Glutamatergic neuron (in vitro differentiated cells): ENCODE data around the gene MTMR8. TPM values are rescaled to one million over a fixed set of nuclear protein-coding genes. Genes with fewer than 3 reads are reported as not detected.

ENCODE experiments used
- DNase-seq: peaks from one replicate; pipeline ENCODE4 v3.0.0; 2022
- H3K27ac Mint-ChIP-seq: one replicate; pipeline ENCODE4 v1.8.0; 2020; ENCODE audit warnings: mild to moderate bottlenecking, mixed read lengths, inconsistent platforms; ENCODE audit not compliant: unreplicated experiment
- H3K27me3 Mint-ChIP-seq: one replicate; pipeline ENCODE4 v1.8.0; 2020; ENCODE audit warnings: mild to moderate bottlenecking, moderate library complexity, mixed read lengths, inconsistent platforms; ENCODE audit not compliant: unreplicated experiment
- H3K36me3 Mint-ChIP-seq: one replicate; pipeline ENCODE4 v1.8.0; 2020; ENCODE audit warnings: mild to moderate bottlenecking, mixed read lengths, inconsistent platforms; ENCODE audit not compliant: unreplicated experiment
- H3K4me1 Mint-ChIP-seq: one replicate; pipeline ENCODE4 v1.8.0; 2020; ENCODE audit warnings: mild to moderate bottlenecking, low read depth, mixed read lengths, inconsistent platforms; ENCODE audit not compliant: unreplicated experiment
- H3K4me3 Mint-ChIP-seq: one replicate; pipeline ENCODE4 v1.8.0; 2020; ENCODE audit warnings: mild to moderate bottlenecking, mixed read lengths, inconsistent platforms; ENCODE audit not compliant: unreplicated experiment
- H3K9me3 Mint-ChIP-seq: one replicate; pipeline ENCODE4 v1.8.0; 2020; ENCODE audit warnings: mild to moderate bottlenecking, moderate library complexity, mixed read lengths, inconsistent platforms; ENCODE audit not compliant: unreplicated experiment
- total RNA-seq: library from RNA; stranded (reverse); fragmentation: NEBNext Ultra II Directional; extraction: Animal tissue kit (Norgen Biotek cat#: 25700); gene quantifications from one replicate; pipeline ENCODE4 v1.2.1, GENCODE V29; 2021; ENCODE audit not compliant: unreplicated experiment
- TF ChIP-seq, protein P1 (sequence below): fragments of 200-600 bp; sonication (generic); IDR thresholded peaks from one replicate; pipeline ENCODE4 v1.5.0; 2021; ENCODE audit not compliant: partially characterized antibody, unreplicated experiment

MTMR8 gene
- total RNA-seq, 1 donor from 2014 or later, result 2.2 TPM

- TF ChIP-seq, protein P1, sequence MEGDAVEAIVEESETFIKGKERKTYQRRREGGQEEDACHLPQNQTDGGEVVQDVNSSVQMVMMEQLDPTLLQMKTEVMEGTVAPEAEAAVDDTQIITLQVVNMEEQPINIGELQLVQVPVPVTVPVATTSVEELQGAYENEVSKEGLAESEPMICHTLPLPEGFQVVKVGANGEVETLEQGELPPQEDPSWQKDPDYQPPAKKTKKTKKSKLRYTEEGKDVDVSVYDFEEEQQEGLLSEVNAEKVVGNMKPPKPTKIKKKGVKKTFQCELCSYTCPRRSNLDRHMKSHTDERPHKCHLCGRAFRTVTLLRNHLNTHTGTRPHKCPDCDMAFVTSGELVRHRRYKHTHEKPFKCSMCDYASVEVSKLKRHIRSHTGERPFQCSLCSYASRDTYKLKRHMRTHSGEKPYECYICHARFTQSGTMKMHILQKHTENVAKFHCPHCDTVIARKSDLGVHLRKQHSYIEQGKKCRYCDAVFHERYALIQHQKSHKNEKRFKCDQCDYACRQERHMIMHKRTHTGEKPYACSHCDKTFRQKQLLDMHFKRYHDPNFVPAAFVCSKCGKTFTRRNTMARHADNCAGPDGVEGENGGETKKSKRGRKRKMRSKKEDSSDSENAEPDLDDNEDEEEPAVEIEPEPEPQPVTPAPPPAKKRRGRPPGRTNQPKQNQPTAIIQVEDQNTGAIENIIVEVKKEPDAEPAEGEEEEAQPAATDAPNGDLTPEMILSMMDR, result no peak
- Mint-ChIP-seq H3K9me3 (no peaks in the 10 kb centered on the region), H3K4me3 (no peak overlapping the region), H3K4me1 (no peaks in the 10 kb centered on the region), H3K27ac (no peak overlapping the region), H3K36me3 (no peaks in the 10 kb centered on the region), H3K27me3 (no peaks in the 10 kb centered on the region)
- no peak for DNase-seq
Measured at GRCh38 chrX:64352081-64352480, 43.2 kb downstream of the MTMR8 start.

GRCh38 chrX:64350521-64350920 is 44.7 kb downstream of the MTMR8 start:
- DNase-seq, result no peak
- no peaks in the 10 kb centered on the region for H3K36me3 Mint-ChIP-seq
- H3K4me1 Mint-ChIP-seq, result no peaks in the 10 kb centered on the region
- no peaks in the 10 kb centered on the region for H3K27me3 Mint-ChIP-seq
- no peaks in the 10 kb centered on the region for H3K9me3 Mint-ChIP-seq
- TF ChIP-seq, protein P1, result no peak
- no peak overlapping the region for H3K27ac Mint-ChIP-seq
- H3K4me3 Mint-ChIP-seq, result no peak overlapping the region

DNA sequence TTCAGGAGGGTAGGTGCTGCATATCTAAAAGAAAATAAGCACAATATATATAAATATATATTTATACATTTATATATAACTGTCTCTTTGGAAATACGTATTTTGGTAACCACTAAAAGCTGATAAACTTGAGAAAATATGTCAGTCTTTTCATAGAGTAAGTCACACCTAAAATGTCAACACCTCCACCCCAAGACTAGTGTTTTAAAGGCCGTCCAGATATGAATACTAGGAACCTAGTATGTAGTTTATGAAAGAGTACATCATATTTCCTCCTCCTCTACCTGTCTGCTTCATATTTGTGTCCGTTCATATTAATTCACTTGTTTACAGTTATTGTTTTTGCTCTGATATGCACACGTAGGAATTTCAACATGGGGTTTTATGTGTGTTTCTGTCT is 45.2 kb downstream of the MTMR8 start:
- Mint-ChIP-seq H3K4me3 (no peak overlapping the region), H3K9me3 (no peaks in the 10 kb centered on the region), H3K27ac (no peak overlapping the region), H3K27me3 (no peaks in the 10 kb centered on the region), H3K36me3 (no peaks in the 10 kb centered on the region), H3K4me1 (no peaks in the 10 kb centered on the region)
- TF ChIP-seq, protein P1, result no peak
- DNase-seq, result no peak

DNA sequence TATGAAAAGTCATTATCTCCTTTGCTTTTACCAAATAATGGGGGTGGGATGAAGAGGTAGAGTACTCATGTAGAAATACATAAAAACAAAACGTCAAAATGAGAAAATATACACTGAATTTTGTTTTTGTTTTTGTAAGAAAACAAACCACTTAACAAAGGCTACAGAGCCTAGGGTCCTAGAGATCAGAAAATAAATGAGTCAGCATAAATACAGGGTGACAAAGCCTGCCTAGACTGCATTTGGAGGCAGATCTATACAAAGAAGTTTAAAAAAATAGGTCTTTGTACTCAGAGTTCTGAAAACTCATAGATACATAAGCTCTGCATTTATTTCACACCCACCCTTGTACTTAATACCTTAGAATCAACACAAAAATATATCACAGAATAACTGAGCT is 52.4 kb downstream of the MTMR8 start:
- Mint-ChIP-seq H3K27me3 (no peaks in the 10 kb centered on the region), H3K4me3 (no peak overlapping the region), H3K9me3 (no peaks in the 10 kb centered on the region), H3K4me1 (no peaks in the 10 kb centered on the region), H3K27ac (no peak overlapping the region), H3K36me3 (no peaks in the 10 kb centered on the region)
- TF ChIP-seq, protein P1, result no peak
- DNase-seq, result no peak

DNA sequence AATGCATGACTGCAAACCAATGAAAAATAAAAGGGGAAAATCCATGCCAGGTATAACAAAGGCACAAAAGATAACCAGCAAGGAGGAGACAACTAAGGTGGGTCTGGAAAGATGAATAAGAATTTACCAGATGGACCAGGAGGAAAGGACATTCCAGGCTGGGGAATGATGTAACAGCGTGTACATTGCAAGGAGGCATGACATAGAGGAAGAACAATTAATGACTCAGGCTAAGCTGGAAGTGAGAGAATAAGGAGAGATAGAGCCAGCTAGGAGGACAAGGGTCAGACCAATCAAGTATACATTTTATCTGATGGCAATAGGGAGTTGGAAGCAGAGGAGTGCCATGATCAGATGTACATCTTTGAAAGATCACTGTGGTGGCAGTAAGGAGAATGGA is 57.0 kb downstream of the MTMR8 start:
- Mint-ChIP-seq H3K27ac (no peak overlapping the region), H3K27me3 (no peaks in the 10 kb centered on the region), H3K36me3 (no peaks in the 10 kb centered on the region), H3K4me1 (no peaks in the 10 kb centered on the region), H3K9me3 (no peaks in the 10 kb centered on the region), H3K4me3 (no peak overlapping the region)
- no peak for DNase-seq
- TF ChIP-seq, protein P1, result no peak
